ENCODE results near the gene HGF.

The HGF gene

GRCh38 chr7:81676813-81677212 is 93.0 kb downstream of the HGF start:
- H2AFZ ChIP-seq (ENCODE audit: low read length): no peak overlapping the region
- H3K36me3 ChIP-seq (ENCODE audit: insufficient read depth, low read length): no peaks in the 10 kb centered on the region
- H3K27me3 ChIP-seq (ENCODE audit: insufficient read depth, low read length): no peaks in the 10 kb centered on the region
- no peaks in the 10 kb centered on the region for H3F3A ChIP-seq (ENCODE audit: insufficient read depth, low read length)
- H3K4me2 ChIP-seq (ENCODE audit: low read length): no peak overlapping the region
- TF ChIP-seq CTCF (IDR thresholded peaks at IDR 0.05; ENCODE audit: low read length): no peak
- no peak for TF ChIP-seq EZH2 (IDR thresholded peaks at IDR 0.05; ENCODE audit: borderline replicate concordance, low read length)
- H3K79me2 ChIP-seq (ENCODE audit: insufficient read depth, low read length): no peaks in the 10 kb centered on the region
- no peaks in the 10 kb centered on the region for H3K9me2 ChIP-seq (ENCODE audit: low read depth, low read length)
- H3K27ac ChIP-seq (ENCODE audit: low read depth, low read length, poor library complexity, severe bottlenecking): no peak overlapping the region
- H3K4me1 ChIP-seq (ENCODE audit: insufficient read depth, low read length, severe bottlenecking): peaks cover 13% of the 10 kb centered on the region
- H3K4me3 ChIP-seq (ENCODE audit: low read depth, low read length, poor library complexity, severe bottlenecking): no peak overlapping the region
- no peaks in the 10 kb centered on the region for H4K20me1 ChIP-seq (ENCODE audit: insufficient read depth, low read length)
- H3K9ac ChIP-seq (ENCODE audit: low read length): no peak overlapping the region
- H3K9me3 ChIP-seq (ENCODE audit: low read length): no peaks in the 10 kb centered on the region

- Histone ChIP-seq H3K9ac (ENCODE audit: low read length) (no peak overlapping the region), H3K4me1 (ENCODE audit: insufficient read depth, low read length, severe bottlenecking) (peaks cover 13% of the 10 kb centered on the region), H3K27me3 (ENCODE audit: insufficient read depth, low read length) (no peaks in the 10 kb centered on the region), H2AFZ (ENCODE audit: low read length) (no peak overlapping the region), H4K20me1 (ENCODE audit: insufficient read depth, low read length) (no peaks in the 10 kb centered on the region), H3K36me3 (ENCODE audit: insufficient read depth, low read length) (no peaks in the 10 kb centered on the region), H3K9me3 (ENCODE audit: low read length) (no peaks in the 10 kb centered on the region), H3K79me2 (ENCODE audit: insufficient read depth, low read length) (no peaks in the 10 kb centered on the region), H3K9me2 (ENCODE audit: low read depth, low read length) (no peaks in the 10 kb centered on the region), H3K4me3 (ENCODE audit: low read depth, low read length, poor library complexity, severe bottlenecking) (no peak overlapping the region), H3K4me2 (ENCODE audit: low read length) (no peak overlapping the region), H3K27ac (ENCODE audit: low read depth, low read length, poor library complexity, severe bottlenecking) (no peak overlapping the region), H3F3A (ENCODE audit: insufficient read depth, low read length) (no peaks in the 10 kb centered on the region)
- TF ChIP-seq CTCF (IDR thresholded peaks at IDR 0.05; ENCODE audit: low read length): no peak
- no peak for TF ChIP-seq EZH2 (IDR thresholded peaks at IDR 0.05; ENCODE audit: borderline replicate concordance, low read length)
These were observed 93.6 kb downstream of the HGF start for GRCh38 chr7:81676105-81676811.

- no peak overlapping the region for H2AFZ ChIP-seq (ENCODE audit: low read length)
- no peak overlapping the region for H3K27ac ChIP-seq (ENCODE audit: low read depth, low read length, poor library complexity, severe bottlenecking)
- H3K9ac ChIP-seq (ENCODE audit: low read length): no peak overlapping the region
- H3K4me3 ChIP-seq (ENCODE audit: low read depth, low read length, poor library complexity, severe bottlenecking): no peak overlapping the region
- H3K9me3 ChIP-seq (ENCODE audit: low read length): no peaks in the 10 kb centered on the region
- no peaks in the 10 kb centered on the region for H4K20me1 ChIP-seq (ENCODE audit: insufficient read depth, low read length)
- TF ChIP-seq CTCF (IDR thresholded peaks at IDR 0.05; ENCODE audit: low read length): no peak
- no peak for TF ChIP-seq EZH2 (IDR thresholded peaks at IDR 0.05; ENCODE audit: borderline replicate concordance, low read length)
- H3K36me3 ChIP-seq (ENCODE audit: insufficient read depth, low read length): no peaks in the 10 kb centered on the region
- no peak overlapping the region for H3K4me2 ChIP-seq (ENCODE audit: low read length)
- no peaks in the 10 kb centered on the region for H3F3A ChIP-seq (ENCODE audit: insufficient read depth, low read length)
- H3K9me2 ChIP-seq (ENCODE audit: low read depth, low read length): no peaks in the 10 kb centered on the region
- H3K79me2 ChIP-seq (ENCODE audit: insufficient read depth, low read length): no peaks in the 10 kb centered on the region
- no peaks in the 10 kb centered on the region for H3K27me3 ChIP-seq (ENCODE audit: insufficient read depth, low read length)
- peaks cover 5% of the 10 kb centered on the region for H3K4me1 ChIP-seq (ENCODE audit: insufficient read depth, low read length, severe bottlenecking)
These were observed 95.4 kb downstream of the HGF start for GRCh38 chr7:81674431-81674830.

Measured in OCI-LY1 (cell line).